COLO829 (cell line): ENCODE data around the gene VSTM1.
A peak's percentile ranks its signal among the peaks of the same experiment; 100 is the strongest.
"Not testable (repeated sequence)": the region's sequence is repeated elsewhere in the genome, so short reads cannot be mapped to it uniquely, and the experiment has no call there.

ENCODE experiments used
- DNase-seq: peaks from one replicate; pipeline ENCODE4 v3.0.0; 2012; ENCODE audit warnings: low spot score

Gene VSTM1, protein sequence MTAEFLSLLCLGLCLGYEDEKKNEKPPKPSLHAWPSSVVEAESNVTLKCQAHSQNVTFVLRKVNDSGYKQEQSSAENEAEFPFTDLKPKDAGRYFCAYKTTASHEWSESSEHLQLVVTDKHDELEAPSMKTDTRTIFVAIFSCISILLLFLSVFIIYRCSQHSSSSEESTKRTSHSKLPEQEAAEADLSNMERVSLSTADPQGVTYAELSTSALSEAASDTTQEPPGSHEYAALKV

DNA sequence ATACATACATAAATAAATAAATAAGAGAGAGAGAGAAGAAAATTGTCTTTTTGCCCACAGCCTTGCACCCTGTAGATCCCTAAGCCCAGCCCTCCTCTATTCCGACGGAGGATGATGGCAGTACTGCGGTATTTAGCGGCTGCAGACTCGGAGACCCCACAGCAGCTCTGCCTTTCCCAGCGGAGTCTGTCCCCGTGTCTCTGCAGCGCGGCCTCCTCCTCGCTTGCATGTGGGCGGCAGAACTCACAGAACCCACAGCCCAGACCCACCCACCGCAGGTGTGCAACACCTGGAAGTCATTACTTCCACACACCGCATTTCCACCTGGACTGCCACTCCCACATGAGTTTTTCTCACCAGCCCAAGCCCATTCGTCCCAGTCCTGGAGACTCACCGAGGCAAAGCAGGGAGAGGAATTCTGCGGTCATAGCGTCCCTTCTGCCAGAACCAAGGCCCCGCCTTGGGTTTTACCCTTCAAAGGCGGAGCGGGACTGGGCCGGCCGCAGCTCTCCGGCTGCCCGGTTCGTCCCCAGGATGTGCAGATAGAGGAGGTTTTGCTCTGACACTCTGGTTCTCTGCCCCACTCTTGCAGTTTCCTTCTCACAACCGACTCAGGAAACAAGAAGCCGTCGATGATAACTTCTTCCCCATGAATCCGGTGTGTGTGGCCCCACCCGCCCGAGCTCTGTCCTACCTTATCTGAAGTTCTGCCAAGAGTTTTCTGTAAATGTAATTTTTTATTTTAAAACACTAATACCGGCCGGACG is at the start of gene VSTM1:
VSTM1 (minus strand) TSS at position 548 of the 767 bp plus-strand sequence; CDS start at position 428, 120 bp downstream.
- no peak for DNase-seq

DNA sequence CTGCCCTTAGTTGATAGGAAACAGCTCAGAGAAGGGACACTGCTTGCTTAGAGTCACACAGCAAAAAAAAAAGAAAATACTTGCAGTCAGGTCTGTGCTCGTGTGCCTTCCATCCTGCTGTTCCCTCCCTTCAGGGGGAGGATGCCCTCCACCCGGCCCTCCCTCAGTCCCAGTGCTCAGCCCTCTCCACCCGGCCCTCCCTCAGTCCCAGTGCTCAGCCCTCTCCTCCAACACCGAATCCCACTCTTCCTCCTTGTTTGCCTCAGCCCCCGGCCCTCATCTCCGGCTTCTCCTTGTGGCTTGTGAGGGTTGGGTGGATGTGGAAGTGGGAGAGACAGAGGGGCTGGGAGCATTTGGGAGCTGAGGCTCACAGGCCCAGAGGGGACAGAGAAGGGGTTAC is 46.0 kb upstream of the VSTM1 start:
- DNase-seq: no peak

DNA sequence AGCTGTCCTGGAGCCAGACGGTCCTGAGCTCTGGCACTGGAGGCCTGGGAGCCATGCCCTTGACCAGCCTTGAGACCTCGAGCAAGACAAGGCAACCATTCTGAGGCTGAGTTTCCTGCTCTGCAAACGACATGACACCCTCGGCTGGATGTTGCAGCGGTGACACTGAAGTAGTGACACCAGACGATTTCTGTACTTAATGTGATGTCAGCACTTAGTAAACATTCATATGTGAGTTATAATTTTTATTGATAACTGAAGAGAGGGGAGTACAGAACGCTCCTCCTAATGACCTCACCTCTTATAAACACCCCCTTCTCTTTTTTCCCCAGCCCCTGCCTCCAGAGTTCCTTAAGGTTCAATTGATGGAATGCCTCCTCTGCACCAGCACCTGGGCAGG is 44.8 kb upstream of the VSTM1 start:
- no peak for DNase-seq

DNA sequence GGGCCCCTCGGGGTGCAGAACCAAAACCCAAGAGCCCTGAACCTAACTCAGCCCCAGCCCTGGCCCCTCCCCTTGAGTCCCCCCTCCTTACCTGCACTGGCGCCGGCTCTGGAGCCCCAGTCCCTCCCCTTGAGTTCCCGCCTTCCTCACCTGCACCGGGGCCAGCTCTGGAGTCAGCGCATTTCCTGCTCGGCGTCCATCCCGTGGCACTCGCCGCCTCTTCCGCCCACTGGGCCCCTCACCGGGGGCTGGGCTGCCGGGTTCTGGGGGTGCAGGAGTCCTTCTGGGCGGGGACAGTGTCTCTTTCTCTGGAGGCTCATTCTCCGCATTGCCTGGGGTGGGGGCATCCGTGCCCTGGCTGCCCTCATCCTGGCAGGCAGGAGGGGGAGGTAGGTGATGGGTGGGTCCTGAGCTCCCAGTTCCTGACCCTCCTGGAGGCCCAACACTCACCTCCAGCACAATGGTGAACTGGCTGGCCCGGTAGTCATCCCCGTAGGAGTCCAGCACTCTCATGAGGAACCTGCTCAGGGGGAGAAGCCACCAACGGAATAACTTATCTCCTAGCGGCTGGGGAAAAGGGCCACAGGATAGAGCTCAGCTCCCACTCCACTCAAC is 44.3 kb upstream of the VSTM1 start:
- no peak for DNase-seq

DNA sequence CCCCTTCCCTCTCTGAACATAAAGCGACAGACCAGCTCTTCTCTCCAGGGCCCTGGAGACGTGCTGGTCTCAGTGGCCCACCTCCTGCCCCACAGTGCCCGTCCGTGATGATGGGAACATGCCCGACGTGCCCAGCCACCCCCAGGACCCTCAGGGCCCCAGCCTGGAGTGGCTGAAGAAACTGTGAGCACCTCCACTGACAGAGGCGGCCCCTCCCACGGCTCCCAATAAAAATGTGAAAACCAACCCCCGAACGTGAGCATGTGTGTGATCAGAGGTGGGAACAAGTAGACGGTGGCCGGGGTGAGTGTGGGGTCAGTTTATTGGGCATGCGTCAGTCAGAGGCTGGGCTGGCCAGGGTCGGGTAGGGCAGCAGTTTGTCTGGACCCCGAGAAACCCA is 43.0 kb upstream of the VSTM1 start:
- no peak for DNase-seq

DNA sequence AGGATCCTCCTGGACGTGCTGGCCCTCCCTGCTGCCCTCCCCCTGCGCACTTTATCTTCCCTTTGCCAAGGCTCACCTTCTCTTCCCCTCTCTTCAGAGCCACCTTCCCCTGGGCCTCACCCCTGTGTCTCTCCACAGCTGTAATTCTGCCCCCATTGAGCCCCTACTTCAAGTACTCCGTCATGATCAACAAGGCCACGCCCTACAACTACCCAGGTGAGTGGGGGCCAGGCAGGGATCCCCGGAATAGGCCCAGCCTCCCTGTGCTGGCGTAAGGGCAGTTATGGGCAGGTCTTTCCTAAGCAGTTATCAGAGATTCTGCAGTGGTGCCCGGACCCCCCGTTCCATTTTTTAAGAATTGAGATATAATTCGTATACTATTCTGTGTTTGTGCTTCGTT is 42.1 kb upstream of the VSTM1 start:
- no peak for DNase-seq

DNA sequence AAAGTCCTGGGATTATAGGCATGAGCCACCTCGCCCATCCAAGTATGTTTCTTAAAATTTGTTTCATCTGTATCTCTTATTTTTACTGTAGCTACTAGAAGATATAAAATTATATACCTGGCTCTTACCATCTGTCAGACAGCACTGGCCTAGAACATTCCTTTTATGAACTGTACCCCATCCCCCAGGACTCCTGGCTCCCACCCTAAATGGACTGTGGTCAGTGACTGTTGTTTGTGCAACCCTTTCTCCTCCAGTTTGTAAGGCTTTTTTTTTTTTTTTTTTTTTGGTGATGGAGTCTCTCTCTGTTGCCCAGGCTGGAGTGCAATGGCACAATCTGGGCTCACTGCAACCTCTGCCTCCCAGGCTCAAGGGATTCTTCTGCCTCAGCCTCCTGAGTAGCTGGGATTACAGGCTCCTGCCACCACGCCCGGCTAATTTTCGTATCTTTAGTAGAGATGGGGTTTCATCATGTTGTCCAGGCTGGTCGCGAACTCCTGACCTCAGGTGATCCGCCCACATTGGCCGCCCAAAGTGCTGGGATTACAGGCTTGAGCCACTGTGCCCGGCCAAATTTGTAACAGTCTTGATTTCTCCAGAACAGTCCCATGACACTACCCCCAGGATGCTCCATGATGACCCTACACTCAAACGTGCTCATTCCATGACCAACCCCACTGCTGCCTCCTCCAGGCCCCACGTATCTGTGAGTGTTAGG is 41.5 kb upstream of the VSTM1 start:
- no peak for DNase-seq

DNA sequence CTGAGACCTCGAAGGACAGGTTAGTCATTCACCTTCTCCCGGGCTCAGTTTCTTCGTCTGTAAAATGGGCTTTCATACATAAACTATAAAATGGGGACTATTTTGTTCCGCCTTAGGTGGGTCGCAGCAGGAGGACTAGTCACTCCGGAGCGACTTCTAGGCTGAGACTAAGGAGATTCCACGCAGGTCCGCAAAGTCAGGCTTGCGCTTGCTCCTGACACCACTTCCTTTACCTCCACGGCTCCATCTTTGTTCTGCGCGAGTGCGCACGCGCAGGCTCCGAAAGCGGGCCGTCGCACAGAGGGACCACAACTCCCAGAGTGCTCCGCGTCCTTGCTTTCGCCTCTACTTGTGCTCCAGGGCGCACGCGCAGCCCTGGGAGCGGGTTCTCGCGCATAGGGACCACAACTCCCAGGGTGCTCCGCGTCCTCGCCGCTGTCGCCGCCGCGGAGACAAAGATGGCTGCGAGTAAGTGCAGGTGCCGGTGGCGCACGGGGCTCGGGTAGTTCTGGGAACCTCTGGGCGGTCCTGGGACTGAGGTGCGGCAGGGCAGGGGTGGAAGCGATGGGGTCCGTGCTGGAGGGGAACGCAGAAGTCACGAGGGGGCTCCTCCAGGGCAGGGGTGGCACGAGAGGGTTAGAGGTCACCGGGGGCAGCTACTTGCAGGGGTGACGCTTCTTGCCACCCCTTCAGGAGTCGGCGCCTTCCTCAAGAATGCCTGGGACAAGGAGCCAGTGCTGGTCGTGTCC is 38.9 kb upstream of the VSTM1 start, which contains the start of gene NDUFA3:
NDUFA3 (plus strand) TSS at position 435 of the 749 bp plus-strand sequence; CDS start at position 459, 24 bp downstream.
- peak; percentile 99 for DNase-seq

DNA sequence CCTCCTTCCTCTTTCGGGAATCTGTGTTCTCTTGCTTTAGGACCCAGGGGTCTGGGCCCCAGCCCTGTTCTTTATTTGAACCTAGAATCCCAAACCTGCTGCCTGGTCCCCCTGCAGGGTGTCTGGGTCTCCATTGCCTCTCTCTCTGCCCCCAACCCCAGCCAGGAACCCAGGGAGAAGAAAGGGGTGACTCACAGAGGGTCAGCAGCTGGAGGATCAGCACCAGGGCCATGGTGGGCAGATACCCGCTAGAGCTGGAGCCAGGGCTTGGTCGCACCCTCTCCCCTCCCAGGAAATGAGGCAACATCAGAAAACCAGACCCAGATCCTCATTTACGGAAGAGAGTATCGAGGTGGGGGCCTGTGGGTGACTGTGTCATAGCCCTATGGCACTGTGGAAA is 36.9 kb upstream of the VSTM1 start, which contains the start of gene OSCAR:
OSCAR (minus strand) TSS at position 243 of the 400 bp plus-strand sequence; CDS start at position 232, 11 bp downstream.
- DNase-seq: no peak

DNA sequence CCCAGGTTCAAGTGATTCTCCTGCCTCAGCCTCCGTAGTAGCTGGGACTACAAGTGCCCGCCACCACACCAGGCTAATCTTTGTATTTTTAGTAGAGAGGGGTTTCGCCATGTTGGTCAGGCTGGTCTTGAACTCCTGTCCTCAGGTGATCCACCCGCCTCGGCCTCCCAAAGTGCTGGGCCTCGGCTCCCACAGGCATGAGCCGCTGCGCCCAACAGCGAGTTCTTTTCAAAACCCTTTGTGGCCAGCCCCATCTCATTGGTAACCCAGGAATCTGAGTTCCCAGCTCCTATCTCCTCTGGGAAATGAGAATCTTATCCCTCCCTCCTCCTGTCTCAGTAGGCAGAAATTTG is 36.2 kb upstream of the VSTM1 start:
- DNase-seq: not testable (repeated sequence)

DNA sequence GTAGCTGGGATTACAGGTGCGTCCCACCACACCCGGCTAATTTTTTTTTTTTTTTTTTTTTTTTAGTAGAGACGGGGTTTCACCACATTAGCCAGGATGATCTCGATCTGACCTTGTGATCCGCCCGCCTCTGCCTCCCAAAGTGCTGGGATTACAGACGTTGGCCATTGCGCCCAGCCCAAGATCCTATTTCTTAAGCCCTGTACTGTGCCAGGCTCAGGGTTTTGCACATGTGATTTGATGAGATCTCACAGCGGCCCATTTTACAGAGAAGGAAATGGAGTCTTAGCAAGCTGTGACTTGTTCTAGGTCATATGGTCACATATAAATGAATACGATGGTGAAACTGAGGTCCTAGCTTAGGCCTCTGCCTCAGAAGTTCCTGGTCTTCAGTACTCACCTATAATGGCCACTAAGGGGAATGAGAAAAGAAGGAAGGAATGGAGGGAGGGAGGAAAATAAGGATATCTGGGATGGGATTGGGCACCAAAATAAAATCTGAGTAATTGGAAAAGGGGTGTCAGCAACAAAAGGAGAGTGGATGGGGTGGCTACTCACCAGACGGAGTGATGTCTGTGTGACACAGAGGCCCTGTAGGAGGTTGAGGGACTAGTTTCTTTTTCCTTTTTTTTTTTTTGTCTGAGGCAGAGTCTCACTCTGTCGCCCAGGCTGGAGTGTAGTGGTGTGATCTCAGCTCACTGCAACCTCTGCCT is 35.6 kb upstream of the VSTM1 start:
- no peak for DNase-seq

DNA sequence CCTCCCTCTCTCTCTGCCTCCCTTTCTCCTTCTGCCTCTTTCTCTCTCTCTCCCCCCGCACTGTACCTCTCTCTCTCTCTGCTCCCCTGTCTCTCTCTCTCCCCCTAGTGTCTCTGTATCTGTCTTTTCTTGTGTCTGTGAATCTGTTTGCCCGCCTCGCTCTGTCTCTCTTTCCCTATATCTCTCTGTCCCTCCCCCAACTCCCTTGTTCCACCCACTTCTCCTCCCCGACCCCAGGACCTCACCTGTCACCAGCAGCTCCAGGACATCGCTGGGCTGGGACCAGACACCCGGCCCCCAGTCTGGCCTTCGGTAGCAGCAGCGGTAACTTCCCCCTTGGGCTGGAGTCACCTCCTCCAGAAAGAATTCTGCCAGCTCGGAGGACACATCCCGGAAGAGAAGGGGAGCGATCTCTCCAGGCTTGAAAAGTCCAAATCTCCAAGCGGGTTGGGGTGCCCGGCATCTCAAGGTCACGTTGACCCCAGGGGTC is 33.0 kb upstream of the VSTM1 start:
- DNase-seq: no peak

DNA sequence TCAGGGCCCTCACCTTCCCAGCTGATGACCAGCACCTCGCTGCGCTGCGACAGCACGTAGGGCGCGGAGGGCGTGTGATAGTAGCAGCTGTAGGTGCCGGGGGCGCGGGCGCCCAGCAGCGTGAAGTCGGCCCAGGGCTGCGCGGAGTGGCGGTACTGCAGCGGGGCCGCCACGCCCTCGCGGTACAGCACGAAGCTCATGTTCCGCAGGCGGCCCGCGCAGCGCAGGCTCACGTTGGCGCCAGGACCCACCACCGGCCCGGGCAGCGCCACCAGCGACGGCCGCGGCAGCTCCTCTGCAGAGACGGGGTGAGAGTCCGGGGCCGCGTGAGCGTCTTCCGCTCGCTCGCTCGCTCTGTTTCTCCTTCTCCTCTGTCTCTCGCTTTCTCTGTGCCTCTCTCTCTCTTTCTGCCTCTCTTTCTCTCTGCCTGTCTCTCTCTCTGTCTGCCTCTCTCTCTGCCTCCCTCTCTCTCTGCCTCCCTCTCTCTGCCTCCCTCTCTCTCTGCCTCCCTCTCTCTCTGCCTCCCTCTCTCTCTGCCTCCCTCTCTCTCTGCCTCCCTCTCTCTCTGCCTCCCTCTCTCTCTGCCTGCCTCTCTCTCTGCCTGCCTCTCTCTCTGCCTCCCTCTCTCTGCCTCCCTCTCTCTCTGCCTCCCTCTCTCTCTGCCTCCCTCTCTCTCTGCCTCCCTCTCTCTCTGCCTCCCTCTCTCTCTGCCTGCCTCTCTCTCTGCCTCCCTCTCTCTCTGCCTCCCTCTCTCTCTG is 32.3 kb upstream of the VSTM1 start:
- DNase-seq: not testable (repeated sequence)

DNA sequence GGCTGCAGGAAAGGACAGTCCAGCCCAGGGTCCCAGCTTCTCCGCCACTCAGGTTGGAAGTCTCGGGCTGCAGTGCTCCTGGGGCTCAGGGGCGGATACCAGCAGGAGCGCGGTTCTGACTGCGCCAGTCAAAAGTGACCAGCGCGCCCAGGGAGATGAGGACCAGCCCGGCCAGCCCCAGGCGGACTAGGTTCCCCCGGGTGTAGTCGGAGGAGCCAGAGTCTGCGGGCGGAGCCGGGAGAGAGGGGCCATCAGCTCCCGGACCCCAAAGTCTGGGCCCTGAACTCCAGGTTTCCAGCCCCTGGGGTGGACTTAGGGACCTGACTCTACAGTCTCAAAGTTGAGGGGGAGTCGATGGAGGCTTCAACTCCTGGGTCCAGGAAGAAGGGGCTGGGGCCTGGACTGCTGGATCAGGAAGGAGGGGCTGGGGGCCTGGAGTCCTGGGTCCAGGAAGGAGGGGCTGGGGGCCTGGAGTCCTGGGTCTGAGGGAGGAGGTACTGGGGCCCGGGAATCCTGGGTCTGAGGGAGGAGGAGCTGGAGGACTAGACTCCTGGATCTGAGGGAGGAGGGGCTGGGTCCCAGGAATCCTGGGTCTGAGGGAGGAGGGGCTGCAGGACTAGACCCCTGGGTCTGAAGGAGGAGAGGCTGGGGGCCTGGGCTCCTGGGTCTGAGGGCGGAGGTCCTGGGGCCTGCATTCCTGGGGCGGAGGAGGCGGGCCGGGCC is 31.6 kb upstream of the VSTM1 start:
- DNase-seq: no peak

DNA sequence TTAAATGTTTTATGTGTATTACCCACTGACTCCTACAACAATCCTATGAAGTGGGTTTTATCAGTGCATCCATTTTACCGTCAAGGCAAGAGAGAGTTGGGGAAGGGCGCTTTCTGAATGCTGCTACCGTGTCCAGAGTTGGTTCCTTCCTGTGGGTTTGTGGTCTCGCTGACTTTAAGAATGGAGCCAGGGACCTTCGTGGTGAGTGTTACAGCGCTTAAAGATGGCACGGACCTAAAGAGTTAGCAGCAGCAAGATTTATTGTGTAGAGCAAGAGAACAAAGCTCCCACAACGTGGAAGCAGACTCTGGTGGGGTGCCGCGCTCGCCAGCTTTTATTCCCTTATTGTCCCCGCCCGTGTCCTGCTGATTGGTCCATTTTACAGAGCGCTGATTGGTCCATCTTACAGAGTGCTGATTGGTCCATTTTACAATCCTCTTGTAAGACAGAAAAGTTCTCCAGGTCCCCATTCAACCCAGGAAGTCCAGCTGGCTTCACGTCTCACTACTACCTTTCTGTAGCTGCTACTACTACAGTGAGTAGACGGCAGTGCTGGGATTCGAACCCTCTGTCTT is 30.8 kb upstream of the VSTM1 start:
- DNase-seq: no peak

DNA sequence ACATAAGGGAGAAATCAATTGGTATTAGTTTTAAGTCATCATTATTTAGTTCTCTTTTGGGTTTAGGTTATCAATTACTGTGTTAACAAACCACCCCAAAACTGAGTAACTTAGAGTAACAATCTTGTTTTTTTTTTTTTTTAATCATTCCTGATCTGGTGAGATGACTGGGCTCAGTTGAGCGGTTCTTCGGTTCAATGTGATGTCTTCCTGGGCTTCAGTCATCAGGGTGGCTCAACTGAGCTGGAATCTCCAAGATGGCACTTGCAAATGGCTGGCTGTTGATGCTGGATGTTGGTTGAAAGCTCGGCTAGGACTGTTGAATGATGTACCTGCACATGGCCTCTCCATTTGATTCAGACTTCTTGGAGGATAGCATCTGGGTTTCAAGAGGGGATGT is 20.7 kb upstream of the VSTM1 start:
- DNase-seq: no peak

DNA sequence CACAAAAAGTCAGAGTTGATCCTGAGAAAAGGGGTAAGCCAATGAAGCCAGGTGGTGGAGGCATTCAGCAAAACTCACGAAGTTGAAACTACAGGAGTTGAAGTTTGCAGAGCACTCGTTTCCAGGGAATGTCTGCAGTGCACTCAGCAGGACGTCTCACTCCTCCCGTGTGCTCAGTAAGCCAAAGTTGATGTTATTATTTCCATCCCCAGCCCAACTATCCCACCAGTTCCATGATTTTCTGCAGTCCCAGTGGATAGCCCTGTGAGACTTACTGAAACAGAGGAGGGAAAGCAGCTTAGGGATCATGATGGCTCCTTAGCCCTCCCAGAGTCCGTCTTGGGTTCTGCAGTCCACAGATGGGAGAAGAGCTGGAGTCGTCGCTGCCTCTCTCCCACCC is 17.3 kb upstream of the VSTM1 start, which contains the start of gene TARM1:
TARM1 (minus strand) TSS at position 334 of the 400 bp plus-strand sequence; CDS start at position 309, 25 bp downstream.
- DNase-seq: no peak

DNA sequence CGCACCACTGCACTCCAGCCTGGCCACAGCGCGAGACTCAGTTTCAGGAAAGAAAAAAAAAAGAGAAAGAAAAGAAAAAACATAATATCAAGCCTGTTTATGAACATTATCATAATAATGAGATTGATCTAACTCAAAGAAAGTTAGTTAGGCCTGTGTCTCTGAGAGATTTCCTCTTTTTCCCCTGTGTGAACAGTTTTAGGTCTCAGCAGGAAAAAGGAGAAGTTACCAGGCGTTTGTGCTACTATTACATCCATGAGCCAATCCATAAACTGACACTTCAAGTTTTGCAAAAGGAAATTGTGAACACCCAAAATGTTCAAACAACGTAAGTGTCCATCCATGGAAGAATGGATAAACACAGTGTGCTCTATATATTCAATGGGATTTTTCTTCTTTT is 13.6 kb upstream of the VSTM1 start:
- DNase-seq: no peak

DNA sequence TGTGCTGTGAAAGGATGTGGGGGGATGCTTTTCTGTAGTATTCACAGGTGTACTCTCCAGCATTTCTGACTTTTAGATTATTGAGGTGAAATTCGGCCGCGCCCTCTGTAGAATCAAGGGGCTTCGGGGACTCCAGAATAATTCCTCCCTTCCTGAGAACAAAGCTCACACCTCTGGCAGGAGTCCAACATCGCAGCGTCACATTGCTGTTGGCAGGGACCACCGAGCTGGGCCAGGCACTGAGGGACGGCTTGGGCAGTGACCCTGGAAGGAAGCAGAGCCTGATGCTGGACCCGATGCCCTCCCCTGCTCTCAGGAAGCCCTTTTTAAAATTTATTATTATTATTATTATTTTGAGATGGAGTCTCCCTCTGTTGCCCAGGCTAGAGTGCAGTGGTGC is 11.2 kb upstream of the VSTM1 start:
- DNase-seq: no peak
